HCT116 (cell line): Measurements from ENCODE around the gene GALK2. TPM values are rescaled to one million over a fixed set of nuclear protein-coding genes. Genes with fewer than 3 reads are reported as not detected.

Source experiments
- ATAC-seq: fragments of 200-7000 bp; cut with Tn5 transposase; 2 replicates; pipeline ENCODE4 v1.9.1; 2020; ENCODE audit warnings: mild to moderate bottlenecking, moderate library complexity
- BruUV-seq: library from RNA; stranded (reverse); fragments of 400-500 nt; replicated peaks from 2 replicates; lab custom pipeline; 2021; lab: Mats Ljungman, UMichigan
- CTCF ChIA-PET: fragments of 300-600 bp; sonication (Branson Sonifier 250); formaldehyde crosslinking; loops from one replicate; lab custom pipeline; 2021; ENCODE audit warnings: antibody characterized with exemption; lab: Charles Lee
- POLR2A ChIA-PET: fragments of 300-600, 350-600 bp; sonication (Branson Sonifier 250); formaldehyde crosslinking; loops from one replicate; lab custom pipeline; 2021; ENCODE audit warnings: antibody characterized with exemption; lab: Charles Lee
- RAD21 ChIA-PET, 2 experiments: fragments of 300-600 bp; sonication (Branson Sonifier 250); formaldehyde crosslinking; loops; one replicate each; lab custom pipeline; 2023; ENCODE audit warnings: low total read pairs in 2 of 2; ENCODE audit not compliant: uncharacterized antibody in 2 of 2, unreplicated experiment in 2 of 2, low non-redundant PET in 1 of 2; lab: Charles Lee
- DNase-seq: peaks from one replicate; pipeline ENCODE4 v3.0.0-alpha.2; 2010; ENCODE audit warnings: low read depth, low spot score
- H2AFZ ChIP-seq: fragments of 200-600 bp; shearing (Covaris generic), sonication (generic); 2 replicates; pipeline ENCODE4 v1.6.1; 2017; ENCODE audit warnings: low read depth, mixed run types, mixed read lengths, antibody characterized with exemption, low read length; ENCODE audit not compliant: poor library complexity, severe bottlenecking
- H3K27ac ChIP-seq: 2 replicates; pipeline ENCODE4 v1.5.1; 2012; ENCODE audit warnings: low read depth, low read length
- H3K27me3 ChIP-seq: fragments of 200-600 bp; sonication (generic); 2 replicates; pipeline ENCODE4 v1.6.1; 2016; ENCODE audit warnings: mixed run types, low read length, mixed read lengths; ENCODE audit not compliant: insufficient read depth
- H3K36me3 ChIP-seq, 2 experiments: fragments of 200-500 bp in 1 of 2; fragments of 200-600 bp in 1 of 2; sonication (Bioruptor generic) in 1 of 2; sonication (generic) in 1 of 2; 2 replicates each; pipeline versions ENCODE4 v1.5.1 to v1.6.1; 2014 to 2016; ENCODE audit warnings: low read length in 2 of 2, inconsistent platforms in 1 of 2, mixed read lengths in 1 of 2, mixed run types in 1 of 2; ENCODE audit not compliant: insufficient read depth in 2 of 2, control insufficient read depth in 1 of 2
- H3K4me1 ChIP-seq, 2 experiments: fragments of 200-600 bp in 1 of 2; sonication (generic) in 1 of 2; 2 replicates each; pipeline versions ENCODE4 v1.5.1 to v1.6.1; 2012 to 2017; ENCODE audit warnings: low read length in 2 of 2, inconsistent platforms in 1 of 2, mild to moderate bottlenecking in 1 of 2, mixed read lengths in 1 of 2, mixed run types in 1 of 2, moderate library complexity in 1 of 2; ENCODE audit not compliant: insufficient read depth in 2 of 2, control insufficient read depth in 1 of 2
- H3K4me2 ChIP-seq: fragments of 200-600 bp; sonication (generic); 2 replicates; pipeline ENCODE4 v1.6.1; 2017; ENCODE audit warnings: mixed run types, low read length, mixed read lengths
- H3K4me3 ChIP-seq, 2 experiments: fragments of 200-600 bp in 1 of 2; sonication (generic) in 1 of 2; replicated peaks in 1 of 2; 2 replicates each; pipeline ENCODE4 v1.5.1; 2011 to 2016; ENCODE audit warnings: low read length in 2 of 2, control low read depth in 1 of 2, low read depth in 1 of 2, mild to moderate bottlenecking in 1 of 2, mixed read lengths in 1 of 2, mixed run types in 1 of 2
- H3K79me2 ChIP-seq: fragments of 200-600 bp; sonication (generic); 2 replicates; pipeline ENCODE4 v1.6.1; 2017; ENCODE audit warnings: mild to moderate bottlenecking, mixed run types, low read length, moderate library complexity, mixed read lengths; ENCODE audit not compliant: insufficient read depth
- H3K9ac ChIP-seq: fragments of 200-600 bp; sonication (generic); 2 replicates; pipeline ENCODE4 v1.6.1; 2016; ENCODE audit warnings: low read length, mixed read lengths
- H3K9me2 ChIP-seq: fragments of 200-600 bp; sonication (generic), shearing (Covaris generic); 2 replicates; pipeline ENCODE4 v1.6.1; 2017; ENCODE audit warnings: mixed run types, mild to moderate bottlenecking, moderate library complexity; ENCODE audit not compliant: insufficient read depth
- H3K9me3 ChIP-seq, 2 experiments: fragments of 200-500 bp in 1 of 2; fragments of 200-600 bp in 1 of 2; sonication (Bioruptor generic) in 1 of 2; sonication (generic) in 1 of 2; 2 replicates each; pipeline ENCODE4 v1.6.1; 2014 to 2017; ENCODE audit warnings: low read length in 2 of 2, mixed read lengths in 2 of 2, inconsistent platforms in 1 of 2, low read depth in 1 of 2, mild to moderate bottlenecking in 1 of 2, mixed run types in 1 of 2, moderate library complexity in 1 of 2; ENCODE audit not compliant: control insufficient read depth in 1 of 2, insufficient read depth in 1 of 2
- H4K20me1 ChIP-seq: fragments of 200-600 bp; sonication (generic), shearing (Covaris generic); 2 replicates; pipeline ENCODE4 v1.6.1; 2017; ENCODE audit warnings: mixed run types, mild to moderate bottlenecking, moderate library complexity; ENCODE audit not compliant: insufficient read depth
- ATF3 ChIP-seq: IDR thresholded peaks from 2 replicates; pipeline ENCODE4 v1.6.1; 2012
- CBX3 ChIP-seq: IDR thresholded peaks from 2 replicates; pipeline ENCODE4 v1.6.1; 2012; ENCODE audit warnings: low read depth
- ELF1 ChIP-seq: IDR thresholded peaks from 2 replicates; pipeline ENCODE4 v1.6.1; 2012; ENCODE audit warnings: low read depth, borderline replicate concordance
- EZH2 ChIP-seq: fragments of 200-600 bp; sonication (generic); IDR thresholded peaks from 2 replicates; pipeline ENCODE4 v1.6.1; 2017; ENCODE audit warnings: antibody characterized with exemption, mixed run types
- EZH2phosphoT487 ChIP-seq: fragments of 200-600 bp; IDR thresholded peaks from 2 replicates; pipeline ENCODE4 v1.6.1; 2018; ENCODE audit warnings: antibody characterized with exemption, borderline replicate concordance
- JUND ChIP-seq: IDR thresholded peaks from 2 replicates; pipeline ENCODE4 v1.6.1; 2012
- POLR2AphosphoS5 ChIP-seq: IDR thresholded peaks from 2 replicates; pipeline ENCODE4 v1.6.1; 2011; ENCODE audit warnings: mild to moderate bottlenecking, low read depth, low read length, moderate library complexity
- RAD21 ChIP-seq: IDR thresholded peaks from 2 replicates; pipeline ENCODE4 v1.6.1; 2012; ENCODE audit warnings: low read depth, mild to moderate bottlenecking
- SP1 ChIP-seq: IDR thresholded peaks from 2 replicates; pipeline ENCODE4 v1.6.1; 2012; ENCODE audit warnings: low read depth
- SRF ChIP-seq: IDR thresholded peaks from 2 replicates; pipeline ENCODE4 v1.6.1; 2012; ENCODE audit warnings: low read depth
- YY1 ChIP-seq: IDR thresholded peaks from 2 replicates; pipeline ENCODE4 v1.6.1; 2011; ENCODE audit warnings: low read length, low read depth, moderate library complexity, mild to moderate bottlenecking; ENCODE audit not compliant: insufficient replicate concordance; ENCODE audit errors: extremely low read depth
- ZFX ChIP-seq: fragments of 450-650 bp; IDR thresholded peaks from 2 replicates; pipeline ENCODE4 v1.6.1; 2017
- ZNF274 ChIP-seq: fragments of 200-500 bp; sonication (Bioruptor generic); IDR thresholded peaks from 2 replicates; pipeline ENCODE4 v1.6.1; 2014; ENCODE audit warnings: mild to moderate bottlenecking, low read depth, low read length, inconsistent platforms
- intact Hi-C: fragments of 100-400 bp; cut with micrococcal nuclease; formaldehyde crosslinking; loops from 2 replicates; pipeline ENCODE4 v1.10.0; 2022
- total RNA-seq: library from RNA; stranded (reverse); gene quantifications from one replicate; pipeline ENCODE4 v1.2.1, GENCODE V29; 2021; ENCODE audit not compliant: unreplicated experiment

The GALK2 gene
- total RNA-seq, 1 experiment from 2014 or later = 18.7 TPM

- H3K36me3 ChIP-seq = no peaks in the 10 kb centered on the region
- no peak for DNase-seq
- H3K4me3 ChIP-seq = no peak overlapping the region
- no peaks in the 10 kb centered on the region for H3K9me2 ChIP-seq
- H3K9me3 ChIP-seq = no peaks in the 10 kb centered on the region
- no peak overlapping the region for H3K9ac ChIP-seq
- CTCF ChIA-PET = no interaction called here
- no peaks in the 10 kb centered on the region for H3K27me3 ChIP-seq
- POLR2A ChIA-PET = no interaction called here
- RAD21 ChIA-PET = interaction anchor here in 1 of 2 experiments (0.7 kb wide), 1 partner anchor 405 kb away, joined by 3 read pairs; no protein-coding TSS in a partner anchor
- no peaks in the 10 kb centered on the region for H3K79me2 ChIP-seq
- H3K4me1 ChIP-seq = no peaks in the 10 kb centered on the region
- H3K27ac ChIP-seq = no peak overlapping the region
- no peak overlapping the region for H3K4me2 ChIP-seq
- BruUV-seq = no TSS peak
- ATAC-seq = no peak
- H2AFZ ChIP-seq = no peak overlapping the region
- H4K20me1 ChIP-seq = no peaks in the 10 kb centered on the region
- no peak for TF ChIP-seq ATF3
- no peak for TF ChIP-seq EZH2phosphoT487
- no peak for TF ChIP-seq SRF
- no peak for TF ChIP-seq ELF1
- TF ChIP-seq JUND = no peak
- no peak for TF ChIP-seq ZNF274
- TF ChIP-seq CBX3 = no peak
- no peak for TF ChIP-seq RAD21
- TF ChIP-seq POLR2AphosphoS5 = no peak
- TF ChIP-seq EZH2 = no peak
- no peak for TF ChIP-seq YY1
- TF ChIP-seq ZFX = no peak
- intact Hi-C loops = no loop called here
Observed at GRCh38 chr15:49296258-49296657, 126.2 kb downstream of the GALK2 start.

GRCh38 chr15:49297584-49297983 is 127.5 kb downstream of the GALK2 start:
- intact Hi-C loops = no loop called here
- ChIA-PET POLR2A (no interaction called here), RAD21 (no interaction called here), CTCF (no interaction called here)
- ATAC-seq (no peak), DNase-seq (no peak)
- no peaks in the 10 kb centered on the region for H4K20me1 ChIP-seq
- H3K27me3 ChIP-seq = no peaks in the 10 kb centered on the region
- no peaks in the 10 kb centered on the region for H3K79me2 ChIP-seq
- BruUV-seq = no TSS peak
- no peak overlapping the region for H3K27ac ChIP-seq
- H2AFZ ChIP-seq = no peak overlapping the region
- no peaks in the 10 kb centered on the region for H3K9me2 ChIP-seq
- TF ChIP-seq ZNF274 = no peak
- TF ChIP-seq ZFX = no peak
- TF ChIP-seq SP1 = no peak
- H3K36me3 ChIP-seq = no peaks in the 10 kb centered on the region
- H3K4me1 ChIP-seq = no peaks in the 10 kb centered on the region
- no peaks in the 10 kb centered on the region for H3K9me3 ChIP-seq
- H3K9ac ChIP-seq = no peak overlapping the region
- H3K4me2 ChIP-seq = no peak overlapping the region
- H3K4me3 ChIP-seq = no peak overlapping the region
